Spleen (tissue), 11 donors: ENCODE results near the gene BPIFA3. TPM values are rescaled to one million over a fixed set of nuclear protein-coding genes. Genes with fewer than 3 reads are reported as not detected.

Source experiments
- DNase-seq: peaks from one replicate; pipeline ENCODE4 v3.0.0-alpha.2; 2020
- H3K27ac ChIP-seq, 8 donors: fragments of 200-600 bp; sonication (generic) in 7 of 8; 1 replicate in 4 of 8; 2 replicates in 4 of 8; pipeline versions ENCODE4 v1.5.0 to v1.8.0; 2016 to 2021; ENCODE audit warnings: inconsistent platforms in 4 of 8, mild to moderate bottlenecking in 4 of 8, moderate library complexity in 1 of 8
- H3K27me3 ChIP-seq, 7 donors: fragments of 200-600 bp; sonication (generic) in 6 of 7; replicated peaks in 1 of 7; 1 replicate in 4 of 7; 2 replicates in 3 of 7; pipeline versions ENCODE4 v1.5.0 to v1.8.0; 2016 to 2021; ENCODE audit warnings: inconsistent platforms in 3 of 7, mild to moderate bottlenecking in 1 of 7
- H3K36me3 ChIP-seq, 6 donors: fragments of 200-600 bp; sonication (generic) in 5 of 6; 1 replicate in 4 of 6; 2 replicates in 2 of 6; pipeline versions ENCODE4 v1.5.0 to v1.8.0; 2016 to 2021; ENCODE audit warnings: inconsistent platforms in 2 of 6
- H3K4me1 ChIP-seq, 6 donors: fragments of 200-600 bp; sonication (generic) in 5 of 6; 1 replicate in 3 of 6; 2 replicates in 3 of 6; pipeline versions ENCODE4 v1.5.0 to v1.8.0; 2016 to 2021; ENCODE audit warnings: inconsistent platforms in 3 of 6
- H3K4me3 ChIP-seq, 8 donors: fragments of 200-600 bp; sonication (generic) in 7 of 8; 1 replicate in 4 of 8; 2 replicates in 4 of 8; pipeline versions ENCODE4 v1.5.0 to v1.8.0; 2016 to 2021; ENCODE audit warnings: inconsistent platforms in 4 of 8, mild to moderate bottlenecking in 4 of 8, moderate library complexity in 2 of 8
- H3K9me3 ChIP-seq, 8 donors: fragments of 200-600 bp; sonication (generic) in 7 of 8; 1 replicate in 4 of 8; 2 replicates in 4 of 8; pipeline versions ENCODE4 v1.5.0 to v1.8.0; 2016 to 2021; ENCODE audit warnings: inconsistent platforms in 4 of 8
- CTCF ChIP-seq, 11 experiments: fragments of 200-600 bp in 7 of 11; fragments of 450-650 bp in 4 of 11; sonication (generic) in 4 of 11; IDR thresholded peaks in 8 of 11; conservative IDR thresholded peaks in 3 of 11; 1 replicate in 7 of 11; 2 replicates in 4 of 11; pipeline versions ENCODE4 v1.4.0 to v1.8.0; 2016 to 2021; ENCODE audit warnings: antibody characterized with exemption in 11 of 11, inconsistent platforms in 4 of 11, mild to moderate bottlenecking in 1 of 11
- POLR2A ChIP-seq, 3 donors: fragments of 450-650 bp; IDR thresholded peaks; one replicate each; pipeline ENCODE4 v1.5.1; 2017; ENCODE audit warnings: antibody characterized with exemption in 3 of 3, mild to moderate bottlenecking in 1 of 3
- POLR2AphosphoS5 ChIP-seq, 3 donors: sonication (generic); formaldehyde crosslinking; IDR thresholded peaks; one replicate each; pipeline ENCODE4 v1.5.1; 2017; ENCODE audit warnings: antibody characterized with exemption in 3 of 3
- WGBS, 5 donors: extraction: QIAGEN DNeasy Blood & Tissue Kit in 3 of 5; methylation state at CpG; one replicate each; pipeline versions ENCODE4 v1.1.5 to v1.1.7; 2013 to 2018; 5-methylcytosine and 5-hydroxymethylcytosine counted together
- intact Hi-C: fragments of 100-400 bp; cut with DNase I; formaldehyde crosslinking; loops from one replicate; pipeline ENCODE4 v1.15.0; 2023; ENCODE audit warnings: low total_unique reads
- polyA plus RNA-seq, 3 donors: library from polyadenylated mRNA; stranded (reverse); fragments of 200-250 nt; gene quantifications; one replicate each; pipeline ENCODE4 v1.2.1, GENCODE V29; 2013
- total RNA-seq, 7 donors: library from RNA; depleted of rRNA in 3 of 7; stranded (reverse); fragments of >200 nt in 3 of 7; fragmentation: NEBNext Ultra II Directional in 4 of 7; extraction: Animal tissue kit (Norgen Biotek cat#: 25700) in 4 of 7; gene quantifications; one replicate each; pipeline versions ENCODE4 v1.1.0 to v1.2.1, GENCODE V29; 2016 to 2021
- donor health status: healthy with polysubstance abuse.
- donor health status: DM: no; HTN: no; CAD: no; lungs with moderate emphysema.
- donor health status: DM: no; HTN: no; CAD: no.
- donor health status: Bipolar disorder and iron deficiency.
- donor health status: healthy.
- donor health status: DM: no; HTN: no; CAD: no.
- donor health status: DM: yes; HTN: yes; CAD: no.

BPIFA3 gene
- total and polyA plus RNA-seq, 10 donors, result not detected

DNA sequence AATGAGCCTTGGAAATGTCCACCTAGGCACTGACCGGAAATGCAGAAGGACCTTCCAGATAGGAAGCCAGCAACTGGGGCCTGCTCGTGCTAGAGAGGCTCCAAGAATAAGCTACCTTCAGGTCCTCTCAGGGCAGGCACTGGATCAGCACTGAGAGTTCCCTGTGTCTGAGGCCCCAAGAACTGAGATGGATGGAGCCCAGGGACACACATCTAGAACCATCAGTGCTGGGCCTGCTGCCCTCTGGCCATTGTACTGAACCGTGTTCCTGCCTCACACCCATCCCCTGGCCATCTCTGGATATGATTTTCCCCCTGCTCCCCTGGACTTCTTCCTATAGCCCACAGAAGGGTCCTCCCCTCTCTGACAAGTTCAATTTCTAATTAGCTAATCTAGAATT, 28.9 kb downstream of the BPIFA3 start:
- no peak overlapping the region for H3K4me3 ChIP-seq
- intact Hi-C loops, result no loop called here
- no peaks in the 10 kb centered on the region for H3K36me3 ChIP-seq
- no peaks in the 10 kb centered on the region for H3K4me1 ChIP-seq
- DNase-seq, result no peak
- no peak overlapping the region for H3K27ac ChIP-seq
- WGBS, 5 donors, result 65 to 89% (median 74%) methylated on average over 2 to 3 of the region's 3 CpGs
- TF ChIP-seq CTCF (IDR thresholded peaks at IDR 0.05 in 8 of 11, conservative IDR thresholded peaks at IDR 0.05 in 3 of 11) (no peak), POLR2AphosphoS5 (IDR thresholded peaks at IDR 0.05) (no peak), POLR2A (IDR thresholded peaks at IDR 0.05) (no peak)
- H3K9me3 ChIP-seq, result no peaks in the 10 kb centered on the region
- no peaks in the 10 kb centered on the region for H3K27me3 ChIP-seq

DNA sequence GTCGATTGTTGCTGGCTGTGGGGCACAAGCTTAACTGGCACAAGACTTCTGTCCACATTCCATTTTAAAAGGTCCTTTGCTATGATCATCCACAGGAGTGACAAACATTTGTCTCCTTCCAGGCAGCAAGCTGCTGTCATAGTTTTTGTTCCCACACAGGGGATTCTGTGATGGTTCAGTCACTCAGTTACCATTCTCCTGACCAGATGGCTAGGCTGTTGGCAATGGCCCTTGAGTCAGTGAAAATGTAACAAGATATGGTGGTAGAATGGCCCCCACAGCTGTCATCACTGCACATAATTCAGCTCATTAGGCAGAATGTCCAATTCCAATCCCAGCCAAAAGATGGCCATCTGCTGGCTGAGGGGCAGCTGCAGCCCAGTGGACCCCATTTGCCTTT, 32.3 kb downstream of the BPIFA3 start:
- Histone ChIP-seq H3K4me3 (no peak overlapping the region), H3K9me3 (no peaks in the 10 kb centered on the region), H3K36me3 (no peaks in the 10 kb centered on the region), H3K27ac (no peak overlapping the region), H3K4me1 (no peaks in the 10 kb centered on the region), H3K27me3 (no peaks in the 10 kb centered on the region)
- TF ChIP-seq POLR2AphosphoS5 (IDR thresholded peaks at IDR 0.05) (no peak), POLR2A (IDR thresholded peaks at IDR 0.05) (no peak), CTCF (IDR thresholded peaks at IDR 0.05 in 8 of 11, conservative IDR thresholded peaks at IDR 0.05 in 3 of 11) (no peak)
- WGBS, 5 donors, result 86 to 100% (median 91%) methylated on average over 1 of the region's 1 CpG
- intact Hi-C loops, result no loop called here
- no peak for DNase-seq

DNA sequence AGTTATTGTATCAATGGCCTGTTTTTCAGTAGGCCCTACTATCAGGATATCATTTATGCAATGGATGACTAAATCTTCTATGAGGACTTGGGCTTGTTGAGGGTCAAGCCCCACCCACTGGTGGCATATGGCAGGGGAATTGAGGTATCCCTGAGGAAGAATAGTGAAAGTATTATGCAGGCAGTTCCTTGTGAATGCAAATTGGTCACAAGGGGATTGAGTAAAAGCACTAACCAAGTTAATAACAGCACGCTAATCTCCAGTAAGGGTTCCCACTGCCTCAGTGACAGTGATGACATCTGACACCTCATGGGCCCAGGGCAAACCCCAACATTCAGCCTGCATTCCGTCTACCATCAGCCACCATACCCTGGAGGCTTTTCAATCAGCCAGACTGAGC, 33.5 kb downstream of the BPIFA3 start:
- intact Hi-C loops, result no loop called here
- TF ChIP-seq POLR2A (IDR thresholded peaks at IDR 0.05), result no peak
- no peak for TF ChIP-seq CTCF (IDR thresholded peaks at IDR 0.05 in 8 of 11, conservative IDR thresholded peaks at IDR 0.05 in 3 of 11)
- TF ChIP-seq POLR2AphosphoS5 (IDR thresholded peaks at IDR 0.05), result no peak
- WGBS, 5 donors, result 38 to 53% (median 48%) methylated on average over 2 of the region's 2 CpGs
- no peaks in the 10 kb centered on the region for H3K4me1 ChIP-seq
- H3K27me3 ChIP-seq, result no peaks in the 10 kb centered on the region
- no peaks in the 10 kb centered on the region for H3K9me3 ChIP-seq
- no peaks in the 10 kb centered on the region for H3K36me3 ChIP-seq
- no peak for DNase-seq
- H3K4me3 ChIP-seq, result no peak overlapping the region
- no peak overlapping the region for H3K27ac ChIP-seq

DNA sequence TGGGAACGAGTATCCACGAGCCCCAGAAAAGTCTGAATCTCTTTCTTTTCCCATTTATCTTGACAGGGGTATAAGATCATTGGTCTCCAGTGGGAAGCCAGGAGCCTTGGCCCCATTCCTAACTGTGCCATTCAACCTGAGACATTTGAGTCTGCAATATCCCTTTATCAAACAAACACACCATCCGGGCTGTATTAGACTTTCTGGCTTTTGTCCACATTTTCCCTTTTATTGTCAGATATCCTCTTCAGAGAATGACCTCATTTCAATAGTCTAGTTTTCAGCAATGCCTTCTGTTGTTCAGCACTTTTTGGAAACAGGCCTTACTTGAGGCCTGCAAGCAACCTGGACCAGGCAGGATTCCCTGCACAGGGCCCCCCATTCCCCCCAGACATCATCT, 34.3 kb downstream of the BPIFA3 start:
- Histone ChIP-seq H3K36me3 (no peaks in the 10 kb centered on the region), H3K27me3 (no peaks in the 10 kb centered on the region), H3K4me3 (no peak overlapping the region), H3K9me3 (no peaks in the 10 kb centered on the region), H3K27ac (no peak overlapping the region), H3K4me1 (no peaks in the 10 kb centered on the region)
- intact Hi-C loops, result no loop called here
- TF ChIP-seq POLR2A (IDR thresholded peaks at IDR 0.05) (no peak), CTCF (IDR thresholded peaks at IDR 0.05 in 8 of 11, conservative IDR thresholded peaks at IDR 0.05 in 3 of 11) (no peak), POLR2AphosphoS5 (IDR thresholded peaks at IDR 0.05) (no peak)
- no peak for DNase-seq
- WGBS, 5 donors, result 71 to 90% (median 82%) methylated on average over 3 of the region's 3 CpGs
